GM19240 (cell line): ENCODE data around the gene ADAD2.
"Not testable (repeated sequence)": the region's sequence is repeated elsewhere in the genome, so short reads cannot be mapped to it uniquely, and the experiment has no call there.

Source experiments
- DNase-seq: peaks from one replicate; pipeline ENCODE4 v3.0.0; 2011; ENCODE audit warnings: low spot score; ENCODE audit not compliant: insufficient read length

ADAD2 gene

GRCh38 chr16:84195201-84196093 lies 4.5 kb downstream of the ADAD2 start:
- no peak for DNase-seq

- no peak for DNase-seq
These were observed 5.1 kb downstream of the ADAD2 start for GRCh38 chr16:84196101-84196500.

GRCh38 chr16:84196727-84197394 lies 5.9 kb downstream of the ADAD2 start:
- no peak for DNase-seq

GRCh38 chr16:84197466-84198128 lies 6.6 kb downstream of the ADAD2 start:
- DNase-seq = no peak

- DNase-seq = no peak
These were observed 7.4 kb downstream of the ADAD2 start for GRCh38 chr16:84198401-84198800.

GRCh38 chr16:84199097-84199496 lies 8.1 kb downstream of the ADAD2 start:
- DNase-seq = no peak

- DNase-seq = no peak
These were observed 8.9 kb downstream of the ADAD2 start for GRCh38 chr16:84199861-84200260.

- not testable (repeated sequence) for DNase-seq
These were observed 13.6 kb downstream of the ADAD2 start for GRCh38 chr16:84204551-84204950.

GRCh38 chr16:84205123-84205522 lies 14.2 kb downstream of the ADAD2 start:
- DNase-seq = not testable (repeated sequence)

GRCh38 chr16:84205976-84206691 lies 15.2 kb downstream of the ADAD2 start:
- no peak for DNase-seq

GRCh38 chr16:84207251-84207650 lies 16.3 kb downstream of the ADAD2 start:
- DNase-seq = no peak

- no peak for DNase-seq
These were observed 16.9 kb downstream of the ADAD2 start for GRCh38 chr16:84207879-84208278.

- no peak for DNase-seq
These were observed 19.0 kb downstream of the ADAD2 start for GRCh38 chr16:84209989-84210388.

GRCh38 chr16:84212154-84212553 lies 21.2 kb downstream of the ADAD2 start:
- no peak for DNase-seq

- no peak for DNase-seq
These were observed 21.7 kb downstream of the ADAD2 start for GRCh38 chr16:84212631-84213030.

GRCh38 chr16:84214451-84215066 lies 23.6 kb downstream of the ADAD2 start:
- no peak for DNase-seq

GRCh38 chr16:84215531-84215930 lies 24.6 kb downstream of the ADAD2 start:
- DNase-seq = no peak

- not testable (repeated sequence) for DNase-seq
These were observed 25.2 kb downstream of the ADAD2 start for GRCh38 chr16:84216144-84216543.

- no peak for DNase-seq
These were observed 27.3 kb downstream of the ADAD2 start for GRCh38 chr16:84218176-84218823.

- DNase-seq = no peak
These were observed 28.0 kb downstream of the ADAD2 start for GRCh38 chr16:84218956-84219355.

- no peak for DNase-seq
These were observed 29.9 kb downstream of the ADAD2 start for GRCh38 chr16:84220851-84221250.
